Esophagus muscularis mucosa (tissue), 4 donors: ENCODE results near the gene USP4.

Source experiments
- EP300 ChIP-seq: sonication (generic); formaldehyde crosslinking; IDR thresholded peaks from one replicate; pipeline ENCODE4 v1.6.1; 2017; ENCODE audit warnings: antibody characterized with exemption
- POLR2A ChIP-seq: fragments of 450-650 bp; IDR thresholded peaks from one replicate; pipeline ENCODE4 v1.6.1; 2017; ENCODE audit warnings: antibody characterized with exemption, moderate library complexity, mild to moderate bottlenecking, low read depth
- TF ChIP-seq, protein P1 (sequence below), 3 experiments: fragments of 200-600 bp in 2 of 3; fragments of 450-650 bp in 1 of 3; sonication (generic) in 2 of 3; IDR thresholded peaks; one replicate each; pipeline ENCODE4 v1.5.1; 2017 to 2019; ENCODE audit warnings: antibody characterized with exemption in 3 of 3, mild to moderate bottlenecking in 2 of 3, moderate library complexity in 1 of 3

- TF ChIP-seq, protein P1, sequence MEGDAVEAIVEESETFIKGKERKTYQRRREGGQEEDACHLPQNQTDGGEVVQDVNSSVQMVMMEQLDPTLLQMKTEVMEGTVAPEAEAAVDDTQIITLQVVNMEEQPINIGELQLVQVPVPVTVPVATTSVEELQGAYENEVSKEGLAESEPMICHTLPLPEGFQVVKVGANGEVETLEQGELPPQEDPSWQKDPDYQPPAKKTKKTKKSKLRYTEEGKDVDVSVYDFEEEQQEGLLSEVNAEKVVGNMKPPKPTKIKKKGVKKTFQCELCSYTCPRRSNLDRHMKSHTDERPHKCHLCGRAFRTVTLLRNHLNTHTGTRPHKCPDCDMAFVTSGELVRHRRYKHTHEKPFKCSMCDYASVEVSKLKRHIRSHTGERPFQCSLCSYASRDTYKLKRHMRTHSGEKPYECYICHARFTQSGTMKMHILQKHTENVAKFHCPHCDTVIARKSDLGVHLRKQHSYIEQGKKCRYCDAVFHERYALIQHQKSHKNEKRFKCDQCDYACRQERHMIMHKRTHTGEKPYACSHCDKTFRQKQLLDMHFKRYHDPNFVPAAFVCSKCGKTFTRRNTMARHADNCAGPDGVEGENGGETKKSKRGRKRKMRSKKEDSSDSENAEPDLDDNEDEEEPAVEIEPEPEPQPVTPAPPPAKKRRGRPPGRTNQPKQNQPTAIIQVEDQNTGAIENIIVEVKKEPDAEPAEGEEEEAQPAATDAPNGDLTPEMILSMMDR (IDR thresholded peaks at IDR 0.05): no peak
- TF ChIP-seq EP300 (no peak), POLR2A (no peak)
Observed at GRCh38 chr3:49346797-49347251, 7.0 kb upstream of the USP4 start.
